Ishikawa (cell line): Measurements from ENCODE around the gene CFAP221.

ENCODE experiments used
- CEBPB ChIP-seq: IDR thresholded peaks from 2 replicates; pipeline ENCODE4 v1.6.1; 2012
- CREB1 ChIP-seq: IDR thresholded peaks from 2 replicates; pipeline ENCODE4 v1.6.1; 2012; ENCODE audit warnings: low read depth
- EGR1 ChIP-seq: IDR thresholded peaks from 2 replicates; pipeline ENCODE4 v1.6.1; 2012
- EP300 ChIP-seq: IDR thresholded peaks from 2 replicates; pipeline ENCODE4 v1.6.1; 2012; ENCODE audit warnings: borderline replicate concordance
- FOXM1 ChIP-seq: IDR thresholded peaks from 2 replicates; pipeline ENCODE4 v1.6.1; 2012; ENCODE audit warnings: low read depth, borderline replicate concordance
- MAX ChIP-seq: IDR thresholded peaks from 2 replicates; pipeline ENCODE4 v1.6.1; 2012
- NFIC ChIP-seq: IDR thresholded peaks from 2 replicates; pipeline ENCODE4 v1.6.1; 2012
- RAD21 ChIP-seq: IDR thresholded peaks from 2 replicates; pipeline ENCODE4 v1.6.1; 2012; ENCODE audit warnings: low read depth
- REST ChIP-seq: IDR thresholded peaks from 2 replicates; pipeline ENCODE4 v1.6.1; 2012; ENCODE audit warnings: low read depth, mild to moderate bottlenecking
- TAF1 ChIP-seq: IDR thresholded peaks from 2 replicates; pipeline ENCODE4 v1.6.1; 2012; ENCODE audit warnings: low read depth, mild to moderate bottlenecking
- TCF12 ChIP-seq: IDR thresholded peaks from 2 replicates; pipeline ENCODE4 v1.6.1; 2012; ENCODE audit warnings: low read depth
- TEAD4 ChIP-seq: IDR thresholded peaks from 2 replicates; pipeline ENCODE4 v1.6.1; 2012
- USF1 ChIP-seq: IDR thresholded peaks from 2 replicates; pipeline ENCODE4 v1.6.1; 2012
- YY1 ChIP-seq: IDR thresholded peaks from 2 replicates; pipeline ENCODE4 v1.6.1; 2012; ENCODE audit warnings: low read depth
- ZBTB7A ChIP-seq: IDR thresholded peaks from 2 replicates; pipeline ENCODE4 v1.6.1; 2012; ENCODE audit warnings: low read depth

CFAP221 gene

GRCh38 chr2:119519057-119519408 is 25.2 kb upstream of the CFAP221 start:
- no peak for TF ChIP-seq CEBPB
- TF ChIP-seq EP300, result no peak
- TF ChIP-seq USF1, result no peak
- TF ChIP-seq MAX, result no peak
- TF ChIP-seq ZBTB7A, result no peak
- TF ChIP-seq REST, result no peak
- TF ChIP-seq RAD21, result no peak
- TF ChIP-seq FOXM1, result no peak
- TF ChIP-seq YY1, result no peak
- no peak for TF ChIP-seq TEAD4
- no peak for TF ChIP-seq TCF12
- TF ChIP-seq EGR1, result no peak
- no peak for TF ChIP-seq NFIC
- TF ChIP-seq TAF1, result no peak
- no peak for TF ChIP-seq CREB1

GRCh38 chr2:119520696-119521432 is 23.4 kb upstream of the CFAP221 start:
- TF ChIP-seq NFIC (peak; percentile 66), TAF1 (no peak), EP300 (no peak)

- no peak for TF ChIP-seq TEAD4
- no peak for TF ChIP-seq EGR1
- no peak for TF ChIP-seq ZBTB7A
- TF ChIP-seq MAX, result no peak
- TF ChIP-seq EP300, result no peak
- no peak for TF ChIP-seq TAF1
- TF ChIP-seq USF1, result no peak
- no peak for TF ChIP-seq TCF12
- no peak for TF ChIP-seq CREB1
- TF ChIP-seq REST, result no peak
- TF ChIP-seq FOXM1, result no peak
- TF ChIP-seq NFIC, result no peak
- no peak for TF ChIP-seq YY1
These were observed 22.7 kb upstream of the CFAP221 start for GRCh38 chr2:119521433-119522050.

- TF ChIP-seq TEAD4 (no peak), EP300 (no peak), CREB1 (no peak), EGR1 (no peak), ZBTB7A (no peak), RAD21 (no peak)
These were observed 21.6 kb upstream of the CFAP221 start for GRCh38 chr2:119522671-119523070.

GRCh38 chr2:119523383-119523951 is 20.8 kb upstream of the CFAP221 start:
- no peak for TF ChIP-seq MAX
- TF ChIP-seq RAD21, result no peak
- TF ChIP-seq NFIC, result no peak
- TF ChIP-seq USF1, result no peak
- TF ChIP-seq CREB1, result no peak
- TF ChIP-seq CEBPB, result no peak
- TF ChIP-seq ZBTB7A, result no peak
- TF ChIP-seq YY1, result no peak
- TF ChIP-seq EGR1, result no peak
- TF ChIP-seq REST, result no peak
- no peak for TF ChIP-seq FOXM1
- no peak for TF ChIP-seq TEAD4
- TF ChIP-seq EP300, result no peak
- TF ChIP-seq TCF12, result no peak
